H1 (cell line): ENCODE results near the gene GNRHR. TPM values are rescaled to one million over a fixed set of nuclear protein-coding genes. Genes with fewer than 3 reads are reported as not detected.

Source experiments
- GTF2F1 ChIP-seq: IDR thresholded peaks from 2 replicates; pipeline ENCODE4 v1.6.1; 2012; ENCODE audit warnings: low read depth, low read length, improper control_type of control experiment, borderline replicate concordance
- MAFK ChIP-seq: IDR thresholded peaks from 2 replicates; pipeline ENCODE4 v1.6.1; 2012; ENCODE audit warnings: low read depth, mild to moderate bottlenecking, improper control_type of control experiment, low read length
- SP2 ChIP-seq: IDR thresholded peaks from 2 replicates; pipeline ENCODE4 v1.6.1; 2012; ENCODE audit warnings: mild to moderate bottlenecking, low read length, inconsistent platforms
- polyA plus RNA-seq, 7 experiments: library from polyadenylated mRNA; depleted of rRNA in 3 of 7; stranded (reverse) in 5 of 7; unstranded in 2 of 7; fragments of >200 nt in 5 of 7; fragments of 200-250 nt in 2 of 7; gene quantifications; 1 replicate in 5 of 7; 2 replicates in 1 of 7; 4 replicates in 1 of 7; pipeline versions ENCODE4 v1.2.1 to v1.2.3, GENCODE V29; 2011 to 2013; ENCODE audit warnings: missing spikeins in 2 of 7, mixed read lengths in 2 of 7
- total RNA-seq: library from RNA; stranded (reverse); fragmentation: NEBNext Ultra II Directional; extraction: Animal tissue kit (Norgen Biotek cat#: 25700); gene quantifications from 2 replicates; pipeline ENCODE4 v1.2.1, GENCODE V29; 2021

GNRHR gene
- total and polyA plus RNA-seq, 2 of the 8 experiments (the other 6 are each of a cell fraction or from before 2014, with no cell fraction given), result not detected

DNA sequence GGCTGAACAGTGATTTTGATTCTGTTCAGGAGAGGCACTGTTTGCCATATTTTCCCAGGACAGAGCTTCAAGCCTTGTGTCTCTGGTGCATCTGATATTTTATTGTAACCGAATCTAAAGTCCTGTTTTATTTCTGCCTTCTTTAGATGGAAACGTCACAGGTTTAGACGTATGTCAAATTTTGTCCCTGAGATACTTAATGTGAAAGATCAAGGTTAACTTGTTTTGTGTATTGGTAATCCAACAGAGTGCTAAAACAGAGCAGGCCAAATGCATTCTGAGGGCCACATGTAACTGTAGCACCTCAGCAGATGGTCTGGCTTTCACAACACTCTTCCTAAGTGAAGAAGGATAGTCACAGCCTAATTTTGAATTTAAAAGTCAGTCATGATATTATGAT is at the start of gene GNRHR (continued):
- TF ChIP-seq GTF2F1 (no peak), SP2 (no peak), MAFK (no peak)
